Hematopoietic multipotent progenitor cell (in vitro differentiated cells): ENCODE measurements around the gene DTNA. TPM values are rescaled to one million over a fixed set of nuclear protein-coding genes. Genes with fewer than 3 reads are reported as not detected.
"Not testable (repeated sequence)": the region's sequence is repeated elsewhere in the genome, so short reads cannot be mapped to it uniquely, and the experiment has no call there.

ENCODE experiments used
- DNase-seq, 3 donors: peaks; one replicate each; pipeline ENCODE4 v3.0.0-alpha.2; 2011 to 2015; ENCODE audit warnings: low read depth in 2 of 3, low spot score in 2 of 3
- total RNA-seq: library from RNA; depleted of rRNA; stranded (reverse); fragments of >200 nt; gene quantifications from one replicate; pipeline ENCODE4 v1.2.3, GENCODE V29; 2012

Gene DTNA
- under 0.01 TPM for total RNA-seq

- peak in 2 of 3 donors; percentile 50 to 71 for DNase-seq
Measured at GRCh38 chr18:34709750-34710441, at the start of gene DTNA. Gene DTNA (plus strand): TSS chr18:34710298. CDS start chr18:34755977, 45,679 bp downstream.

- no peak for DNase-seq
Measured at GRCh38 chr18:34660572-34660971, 49.5 kb upstream of the DTNA start.

GRCh38 chr18:34661464-34662087 is 48.5 kb upstream of the DTNA start:
- peak in 2 of 3 donors; percentile 26 to 52 for DNase-seq

- no peak for DNase-seq
Measured at GRCh38 chr18:34676816-34677574, 33.1 kb upstream of the DTNA start.

GRCh38 chr18:34689750-34690149 is 20.3 kb upstream of the DTNA start:
- DNase-seq: not testable (repeated sequence)

- DNase-seq: no peak
Measured at GRCh38 chr18:34691614-34692013, 18.5 kb upstream of the DTNA start.

- DNase-seq: no peak
Measured at GRCh38 chr18:34694591-34695165, 15.4 kb upstream of the DTNA start.

GRCh38 chr18:34695310-34695709 is 14.8 kb upstream of the DTNA start:
- no peak for DNase-seq

- no peak for DNase-seq
Measured at GRCh38 chr18:34696671-34697070, 13.4 kb upstream of the DTNA start.

- no peak for DNase-seq
Measured at GRCh38 chr18:34697233-34697632, 12.9 kb upstream of the DTNA start.

- no peak for DNase-seq
Measured at GRCh38 chr18:34697891-34698290, 12.2 kb upstream of the DTNA start.

- DNase-seq: no peak
Measured at GRCh38 chr18:34701911-34702310, 8.2 kb upstream of the DTNA start.

GRCh38 chr18:34702814-34703213 is 7.3 kb upstream of the DTNA start:
- no peak for DNase-seq

- no peak for DNase-seq
Measured at GRCh38 chr18:34704074-34704473, 6.0 kb upstream of the DTNA start.

GRCh38 chr18:34704823-34705222 is 5.3 kb upstream of the DTNA start:
- DNase-seq: no peak

GRCh38 chr18:34707670-34708069 is 2.4 kb upstream of the DTNA start:
- DNase-seq: no peak

- DNase-seq: no peak
Measured at GRCh38 chr18:34709104-34709503, 994 bp upstream of the DTNA start.

GRCh38 chr18:34710458-34710914 is 388 bp downstream of the DTNA start:
- DNase-seq: no peak

GRCh38 chr18:34710934-34711333 is 836 bp downstream of the DTNA start:
- no peak for DNase-seq

- DNase-seq: not testable (repeated sequence)
Measured at GRCh38 chr18:34716111-34716510, 6.0 kb downstream of the DTNA start.

GRCh38 chr18:34718610-34719009 is 8.5 kb downstream of the DTNA start:
- DNase-seq: no peak
